Natural killer cell (primary cell): Measurements from ENCODE around the gene ZNF12. TPM values are rescaled to one million over a fixed set of nuclear protein-coding genes. Genes with fewer than 3 reads are reported as not detected.
A peak's percentile ranks its signal among the peaks of the same experiment; 100 is the strongest.

Experiments used
- ATAC-seq, 3 donors: fragments of 150-1000 bp in 2 of 3; fragments of 200-7000 bp in 1 of 3; cut with Tn5 transposase; 1 replicate in 1 of 3; 2 replicates in 2 of 3; pipeline ENCODE4 v1.10.0; 2021; ENCODE audit warnings: mild to moderate bottlenecking in 2 of 3, moderate library complexity in 2 of 3
- DNase-seq, 2 donors: peaks; one replicate each; pipeline versions ENCODE4 v3.0.0 to v3.0.0-alpha.2; 2013 to 2021; ENCODE audit warnings: mixed read lengths in 1 of 2
- H3K27ac ChIP-seq: one replicate; pipeline ENCODE4 v1.5.1; 2013; ENCODE audit warnings: mild to moderate bottlenecking, low read length
- H3K27me3 ChIP-seq: one replicate; pipeline ENCODE4 v1.6.1; 2013; ENCODE audit warnings: low read length; ENCODE audit not compliant: control insufficient read depth, insufficient read depth
- H3K36me3 ChIP-seq: one replicate; pipeline ENCODE4 v1.6.1; 2013; ENCODE audit warnings: low read length; ENCODE audit not compliant: control insufficient read depth, insufficient read depth
- H3K4me1 ChIP-seq: one replicate; pipeline ENCODE4 v1.6.1; 2013; ENCODE audit warnings: low read length; ENCODE audit not compliant: control insufficient read depth, insufficient read depth
- H3K4me3 ChIP-seq: one replicate; pipeline ENCODE4 v1.5.1; 2013; ENCODE audit warnings: low read length
- H3K9me3 ChIP-seq: one replicate; pipeline ENCODE4 v1.6.1; 2013; ENCODE audit warnings: low read length; ENCODE audit not compliant: control insufficient read depth, insufficient read depth
- H3K27ac Mint-ChIP-seq, 2 donors: one replicate each; pipeline ENCODE4 v1.8.0; 2022; ENCODE audit warnings: mild to moderate bottlenecking in 2 of 2, mixed read lengths in 2 of 2, moderate library complexity in 1 of 2
- H3K27me3 Mint-ChIP-seq, 2 donors: one replicate each; pipeline ENCODE4 v1.8.0; 2022; ENCODE audit warnings: low read depth in 2 of 2, mixed read lengths in 2 of 2
- H3K36me3 Mint-ChIP-seq: one replicate; pipeline ENCODE4 v1.8.0; 2022; ENCODE audit warnings: mixed read lengths
- H3K4me1 Mint-ChIP-seq, 2 donors: one replicate each; pipeline ENCODE4 v1.8.0; 2022; ENCODE audit warnings: mixed read lengths in 2 of 2
- H3K4me3 Mint-ChIP-seq: one replicate; pipeline ENCODE4 v1.8.0; 2022; ENCODE audit warnings: mild to moderate bottlenecking, moderate library complexity, mixed read lengths
- H3K9me3 Mint-ChIP-seq, 2 donors: one replicate each; pipeline ENCODE4 v1.8.0; 2022; ENCODE audit warnings: mixed read lengths in 2 of 2
- WGBS: methylation state at CpG from one replicate; pipeline ENCODE4 v1.1.7; 2013; ENCODE audit warnings: missing lambda C conversion rate; ENCODE audit not compliant: insufficient coverage; 5-methylcytosine and 5-hydroxymethylcytosine counted together
- intact Hi-C: fragments of 100-400 bp; cut with micrococcal nuclease; formaldehyde crosslinking; loops from one replicate; pipeline ENCODE4 v1.14.2; 2022
- total RNA-seq, 4 donors: library from RNA; stranded (reverse); fragments of 120-200 nt in 1 of 4; gene quantifications; one replicate each; pipeline versions ENCODE4 v1.2.3 to v1.2.4, GENCODE V29; 2013 to 2022
- TF ChIP-seq, protein P1 (sequence below): fragments of 200-600 bp; IDR thresholded peaks from one replicate; pipeline ENCODE4 v1.8.0; 2022; ENCODE audit warnings: antibody characterized with exemption

The ZNF12 gene
- total RNA-seq, 3 donors from 2014 or later (not counting 1 experiment from before 2014, with no cell fraction given) = 27.5 to 38.4 (median 28.1) TPM

GRCh38 chr7:6701860-6702259 is 4.9 kb downstream of the ZNF12 start:
- Histone ChIP-seq H3K9me3 (peaks cover 3% of the 10 kb centered on the region), H3K4me3 (no peak overlapping the region), H3K27me3 (no peaks in the 10 kb centered on the region), H3K4me1 (peaks cover 28% of the 10 kb centered on the region), H3K36me3 (peaks cover 50% of the 10 kb centered on the region), H3K27ac (no peak overlapping the region)
- ATAC-seq (no peak), DNase-seq (no peak)
- H3K27ac Mint-ChIP-seq = peak overlapping the region; percentile 7 to 63
- intact Hi-C loops = no loop called here
- H3K9me3 Mint-ChIP-seq = no peaks in the 10 kb centered on the region
- H3K4me1 Mint-ChIP-seq = peaks cover 63 to 66% of the 10 kb centered on the region in 2 donors
- WGBS = 97% methylated on average over 1 of the region's 1 CpG
- H3K36me3 Mint-ChIP-seq = peaks cover 8% of the 10 kb centered on the region
- no peak overlapping the region for H3K4me3 Mint-ChIP-seq
- no peaks in the 10 kb centered on the region for H3K27me3 Mint-ChIP-seq
- TF ChIP-seq, protein P1, sequence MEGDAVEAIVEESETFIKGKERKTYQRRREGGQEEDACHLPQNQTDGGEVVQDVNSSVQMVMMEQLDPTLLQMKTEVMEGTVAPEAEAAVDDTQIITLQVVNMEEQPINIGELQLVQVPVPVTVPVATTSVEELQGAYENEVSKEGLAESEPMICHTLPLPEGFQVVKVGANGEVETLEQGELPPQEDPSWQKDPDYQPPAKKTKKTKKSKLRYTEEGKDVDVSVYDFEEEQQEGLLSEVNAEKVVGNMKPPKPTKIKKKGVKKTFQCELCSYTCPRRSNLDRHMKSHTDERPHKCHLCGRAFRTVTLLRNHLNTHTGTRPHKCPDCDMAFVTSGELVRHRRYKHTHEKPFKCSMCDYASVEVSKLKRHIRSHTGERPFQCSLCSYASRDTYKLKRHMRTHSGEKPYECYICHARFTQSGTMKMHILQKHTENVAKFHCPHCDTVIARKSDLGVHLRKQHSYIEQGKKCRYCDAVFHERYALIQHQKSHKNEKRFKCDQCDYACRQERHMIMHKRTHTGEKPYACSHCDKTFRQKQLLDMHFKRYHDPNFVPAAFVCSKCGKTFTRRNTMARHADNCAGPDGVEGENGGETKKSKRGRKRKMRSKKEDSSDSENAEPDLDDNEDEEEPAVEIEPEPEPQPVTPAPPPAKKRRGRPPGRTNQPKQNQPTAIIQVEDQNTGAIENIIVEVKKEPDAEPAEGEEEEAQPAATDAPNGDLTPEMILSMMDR = no peak

DNA sequence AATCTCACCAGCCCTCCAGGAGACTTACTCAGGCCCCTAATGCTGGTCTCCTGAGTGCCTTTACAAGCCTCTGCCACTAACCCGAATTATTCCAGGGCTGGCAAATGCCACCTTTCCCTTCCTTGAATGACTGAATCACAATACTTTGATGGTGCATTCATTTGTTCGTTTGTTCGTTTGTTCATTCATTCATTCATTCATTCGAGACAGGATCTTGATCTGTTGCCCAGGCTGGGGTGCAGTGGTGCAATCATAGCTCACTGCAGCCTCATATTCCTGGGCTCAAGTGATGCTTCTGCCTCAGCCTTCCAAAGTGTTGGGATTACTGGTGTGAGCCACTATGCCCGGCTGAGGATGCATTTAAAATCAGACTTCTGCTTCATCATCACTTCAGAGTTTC is 6.0 kb downstream of the ZNF12 start:
- intact Hi-C loops = no loop called here

GRCh38 chr7:6691609-6692106 is 15.1 kb downstream of the ZNF12 start:
- Mint-ChIP-seq H3K27ac (peak overlapping the region in 1 of 2 donors; percentile 34), H3K4me3 (no peak overlapping the region), H3K9me3 (peaks cover 9 to 19% of the 10 kb centered on the region in 2 donors), H3K36me3 (peaks cover 27% of the 10 kb centered on the region), H3K4me1 (no peaks in the 10 kb centered on the region), H3K27me3 (no peaks in the 10 kb centered on the region)
- DNase-seq (no peak), ATAC-seq (no peak)
- Histone ChIP-seq H3K27me3 (no peaks in the 10 kb centered on the region), H3K27ac (no peak overlapping the region), H3K36me3 (peaks cover 82% of the 10 kb centered on the region), H3K4me1 (no peaks in the 10 kb centered on the region), H3K4me3 (no peak overlapping the region), H3K9me3 (peaks cover 45% of the 10 kb centered on the region)
- intact Hi-C loops = no loop called here
- TF ChIP-seq, protein P1 = no peak
- WGBS = 100% methylated on average over 3 of the region's 5 CpGs

More for the DNA sequence above, 6.0 kb downstream of the ZNF12 start:
- H3K4me3 Mint-ChIP-seq = no peak overlapping the region
- DNase-seq (no peak), ATAC-seq (no peak)
- peaks cover 3% of the 10 kb centered on the region for H3K9me3 ChIP-seq
- H3K9me3 Mint-ChIP-seq = no peaks in the 10 kb centered on the region
- no peak overlapping the region for H3K27ac ChIP-seq
- peaks cover 61% of the 10 kb centered on the region for H3K36me3 ChIP-seq
- no peak overlapping the region for H3K4me3 ChIP-seq
- WGBS = 96% methylated on average over 5 of the region's 5 CpGs
- peak overlapping the region; percentile 7 to 63 for H3K27ac Mint-ChIP-seq
- TF ChIP-seq, protein P1 = no peak
- no peaks in the 10 kb centered on the region for H3K27me3 Mint-ChIP-seq
- H3K4me1 Mint-ChIP-seq = peaks cover 57 to 61% of the 10 kb centered on the region in 2 donors
- H3K36me3 Mint-ChIP-seq = peaks cover 8% of the 10 kb centered on the region
- H3K4me1 ChIP-seq = peaks cover 23% of the 10 kb centered on the region
- H3K27me3 ChIP-seq = no peaks in the 10 kb centered on the region

DNA sequence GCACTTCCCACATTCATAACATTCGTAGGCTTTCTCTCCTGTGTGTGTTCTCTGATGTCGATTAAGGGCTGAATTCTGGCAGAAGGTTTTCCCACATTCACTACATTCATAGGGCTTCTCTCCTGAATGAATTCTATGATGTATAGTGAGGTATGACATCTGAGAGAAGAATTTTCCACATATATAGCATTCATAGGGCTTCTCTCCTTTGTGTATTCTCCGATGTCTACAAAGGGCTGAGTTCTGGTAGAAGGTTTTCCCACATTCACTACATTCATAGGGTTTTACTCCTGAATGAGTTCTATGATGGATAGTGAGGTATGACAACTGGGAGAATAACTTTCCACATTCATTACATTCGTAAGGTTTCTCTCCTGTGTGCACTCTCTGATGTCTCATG is 15.6 kb downstream of the ZNF12 start:
- Histone ChIP-seq H3K36me3 (peaks cover 76% of the 10 kb centered on the region), H3K27me3 (no peaks in the 10 kb centered on the region), H3K27ac (no peak overlapping the region), H3K4me3 (no peak overlapping the region), H3K9me3 (peaks cover 47% of the 10 kb centered on the region), H3K4me1 (no peaks in the 10 kb centered on the region)
- intact Hi-C loops = no loop called here
- DNase-seq (no peak), ATAC-seq (no peak)
- Mint-ChIP-seq H3K36me3 (peaks cover 32% of the 10 kb centered on the region), H3K4me1 (no peaks in the 10 kb centered on the region), H3K4me3 (no peak overlapping the region), H3K27ac (peak overlapping the region in 1 of 2 donors; percentile 34), H3K9me3 (peaks cover 12 to 24% of the 10 kb centered on the region in 2 donors), H3K27me3 (no peaks in the 10 kb centered on the region)
- TF ChIP-seq, protein P1 = no peak
- WGBS = no CpG with 5 or more reads among the region's 4 CpGs
